Activated CD4-positive, alpha-beta T cell treated with anti-CD3 and anti-CD28 coated beads, Interleukin-2, amount 50 U/mL, for 1 hour (primary cell): ENCODE measurements around the gene AOPEP.
A peak's percentile ranks its signal among the peaks of the same experiment; 100 is the strongest.
"Not testable (repeated sequence)": the region's sequence is repeated elsewhere in the genome, so short reads cannot be mapped to it uniquely, and the experiment has no call there.

ENCODE experiments used
- DNase-seq: peaks from one replicate; pipeline ENCODE4 v3.0.0-alpha.2; 2020

Gene AOPEP

DNA sequence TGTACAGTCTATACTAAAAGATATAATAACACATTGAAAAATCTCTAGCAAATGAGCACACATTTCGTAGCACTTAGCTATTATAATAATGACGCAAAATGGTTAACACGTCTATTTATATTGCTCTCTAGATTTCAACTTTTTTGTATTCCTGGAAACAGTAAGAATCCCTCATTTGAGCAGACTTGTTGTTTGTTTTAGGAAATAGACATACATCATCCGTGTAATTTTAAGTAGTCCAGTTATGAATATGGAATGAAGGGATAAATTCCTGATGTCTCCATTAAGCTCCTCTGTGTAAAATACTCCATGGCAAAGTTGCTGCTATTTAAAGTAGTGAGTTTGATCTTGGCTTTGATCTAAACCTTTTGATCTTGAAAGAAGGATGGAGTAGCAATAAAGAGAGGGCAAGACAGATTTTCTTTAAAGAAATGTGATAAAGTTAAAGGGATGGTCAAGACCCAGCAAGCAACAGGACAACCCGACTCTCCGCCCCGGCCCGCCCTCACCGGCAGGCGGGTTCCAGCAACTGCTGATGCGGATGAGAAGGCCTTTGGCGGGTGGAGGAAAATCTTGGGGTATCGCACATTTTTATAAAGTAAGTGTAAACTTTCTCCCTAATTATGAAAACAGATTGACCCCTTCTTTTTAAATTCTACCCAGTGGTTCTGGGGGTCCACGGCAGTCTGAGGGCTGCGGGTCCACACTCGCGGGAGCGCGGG lies 277.4 kb downstream of the AOPEP start:
- DNase-seq: no peak

DNA sequence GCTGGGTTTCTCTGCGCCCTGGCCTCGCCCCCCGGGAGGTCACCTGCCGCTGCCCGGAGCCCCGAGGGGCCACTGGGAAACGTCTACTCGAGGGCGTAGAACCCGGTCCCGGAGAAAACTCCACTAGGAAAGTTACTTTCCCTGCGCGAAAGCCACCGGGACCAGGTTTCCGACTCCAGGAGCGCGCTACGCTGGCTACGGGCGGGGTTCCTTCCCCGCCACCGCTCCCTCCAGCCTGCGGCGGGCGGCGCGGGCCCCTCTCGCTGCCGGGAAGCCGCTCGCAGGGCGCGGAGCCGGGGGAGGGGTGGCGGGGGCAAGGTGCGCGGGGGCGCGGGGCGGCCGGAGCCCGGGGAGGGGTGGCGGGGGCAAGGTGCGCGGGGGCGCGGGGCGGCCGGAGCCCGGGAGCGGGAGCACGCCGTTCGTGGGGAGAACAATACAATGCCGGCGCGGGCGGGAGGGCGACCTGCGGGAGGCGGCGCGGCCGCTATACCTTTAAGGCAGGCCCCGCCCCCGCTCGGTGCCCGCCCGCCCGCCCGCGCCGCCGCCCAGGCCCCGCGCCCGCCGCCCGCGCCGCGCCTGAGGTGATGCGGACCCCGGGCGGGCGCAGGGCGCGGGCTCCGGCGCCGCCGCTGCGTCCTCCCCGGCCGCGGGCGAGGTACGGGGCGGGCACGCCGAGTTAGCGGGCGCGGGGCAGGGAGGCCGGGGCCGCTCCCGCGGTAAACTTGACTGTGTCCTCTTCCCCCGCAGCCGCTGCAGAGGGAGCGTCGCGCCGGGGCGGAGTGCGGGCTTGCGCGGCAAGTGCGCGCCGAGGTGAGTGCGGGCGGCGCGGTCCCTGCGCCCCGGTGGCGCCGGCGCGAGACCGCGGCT lies 278.1 kb downstream of the AOPEP start:
- peak; percentile 21 for DNase-seq

DNA sequence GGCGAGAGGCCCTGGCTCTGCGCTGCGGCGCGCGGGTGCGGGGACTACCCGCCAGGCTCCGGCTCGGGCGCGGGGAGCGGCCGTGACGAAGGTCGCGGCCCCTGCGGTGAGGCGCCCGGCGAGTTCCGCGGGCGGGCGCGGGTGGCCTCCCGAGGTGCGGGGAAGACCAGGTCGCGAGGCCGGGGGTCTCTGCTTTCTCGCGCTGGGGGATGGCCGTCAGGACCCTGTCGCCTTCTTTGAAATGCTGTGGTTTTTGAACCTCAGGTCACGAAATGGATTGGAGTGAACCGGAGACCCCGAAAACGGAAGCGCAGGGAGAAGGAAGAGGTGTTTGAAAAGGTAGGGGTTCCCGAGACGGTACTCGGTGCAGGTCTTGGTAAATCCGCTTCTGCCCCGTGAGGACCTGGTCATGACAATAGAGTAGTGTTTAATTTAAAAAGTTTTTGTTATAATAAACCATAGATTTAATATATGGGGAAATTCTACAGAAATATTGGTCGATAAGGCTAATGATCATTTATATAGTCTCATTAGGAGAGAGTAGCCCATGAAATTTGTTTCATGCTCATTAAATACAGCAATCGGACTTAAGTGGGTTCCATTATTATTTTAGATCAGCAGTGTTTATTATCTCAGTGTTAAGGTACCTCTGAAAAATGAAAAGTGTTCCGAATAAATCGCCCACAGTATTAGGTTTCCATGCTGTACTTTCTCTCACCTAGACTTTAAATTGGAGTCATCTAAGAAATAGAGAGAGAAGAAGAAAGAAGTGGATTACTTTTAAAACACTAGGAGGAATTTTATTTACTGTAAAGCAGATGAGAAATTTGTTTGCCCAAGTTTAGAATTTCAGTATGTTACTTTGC lies 279.0 kb downstream of the AOPEP start:
- DNase-seq: no peak

DNA sequence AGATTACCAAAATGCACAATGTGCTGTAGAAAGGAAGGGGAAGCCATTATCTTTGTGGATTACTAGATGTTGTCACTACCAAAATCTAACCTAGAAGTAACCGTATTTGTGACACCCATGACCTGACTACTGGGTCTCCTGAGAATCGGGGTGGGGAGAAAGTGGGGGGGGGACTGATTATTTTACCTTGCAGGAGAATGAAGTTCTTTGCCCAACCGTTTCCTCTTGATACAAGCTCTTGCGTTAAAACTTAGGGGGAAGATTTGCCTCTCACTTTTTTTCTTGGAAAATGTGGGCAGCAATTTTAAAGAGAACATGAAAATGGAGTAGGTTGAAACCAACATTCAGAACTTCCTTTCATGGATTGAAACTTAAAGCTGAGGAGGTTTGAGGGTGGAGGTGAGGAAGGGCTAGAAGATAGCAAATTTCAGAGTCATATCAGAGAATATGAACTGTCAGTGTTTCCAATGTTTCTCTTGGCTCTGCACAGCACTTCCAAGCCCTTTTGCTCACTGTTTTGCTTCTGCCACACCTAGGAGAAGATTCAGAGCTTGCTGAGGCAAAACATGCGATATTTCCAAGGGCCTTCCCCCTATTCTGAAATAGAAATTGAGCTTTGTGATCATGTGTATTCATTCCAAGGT lies 280.8 kb downstream of the AOPEP start:
- DNase-seq: no peak

DNA sequence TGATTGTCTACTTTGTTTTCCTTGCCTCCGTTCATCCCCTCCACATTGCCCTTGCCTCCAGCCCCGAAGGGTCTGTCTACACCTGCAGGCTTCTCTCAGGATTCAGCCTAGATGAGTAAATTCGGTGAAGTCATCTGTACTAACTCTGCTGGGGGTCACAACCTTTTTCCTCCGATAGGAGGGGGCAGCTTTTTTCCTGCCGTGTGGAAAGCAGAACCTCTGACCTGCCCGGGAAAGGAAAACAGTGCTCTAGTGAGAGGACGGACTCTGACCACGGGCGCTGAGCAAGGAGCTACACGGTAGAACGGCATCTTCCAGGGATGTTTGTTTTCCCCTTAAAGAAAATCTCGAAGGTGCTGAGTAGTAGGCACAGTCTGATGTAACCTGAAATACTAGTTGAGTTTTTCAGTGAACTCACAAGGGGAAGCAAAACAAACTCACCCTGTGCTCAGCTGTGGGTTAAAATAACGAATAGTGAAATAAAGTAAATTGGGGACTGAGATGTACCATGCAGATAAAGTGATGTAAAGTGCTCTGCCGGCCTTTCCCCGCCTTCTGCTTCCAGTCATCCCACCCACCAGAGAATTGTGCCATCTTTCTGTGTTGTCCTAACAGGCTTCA lies 281.8 kb downstream of the AOPEP start:
- no peak for DNase-seq

DNA sequence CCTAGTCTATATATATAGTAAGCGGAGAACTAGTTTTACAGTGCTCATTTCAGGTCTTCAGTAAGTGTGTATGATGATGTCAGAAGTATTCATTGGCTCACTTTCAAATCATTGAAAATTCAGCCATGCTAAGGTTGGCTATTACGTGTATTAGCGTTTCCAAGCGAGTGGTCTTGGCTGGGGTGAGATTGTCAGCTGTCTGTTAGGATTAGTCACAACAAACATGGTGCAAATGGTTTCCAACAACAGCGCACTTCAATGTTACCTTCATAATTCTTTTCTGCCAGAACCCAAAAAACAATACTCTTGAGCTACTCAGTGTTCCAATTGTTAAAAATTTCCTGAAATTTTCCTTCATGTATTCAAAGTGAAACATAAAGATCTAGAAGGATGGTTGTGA lies 283.0 kb downstream of the AOPEP start:
- DNase-seq: no peak

DNA sequence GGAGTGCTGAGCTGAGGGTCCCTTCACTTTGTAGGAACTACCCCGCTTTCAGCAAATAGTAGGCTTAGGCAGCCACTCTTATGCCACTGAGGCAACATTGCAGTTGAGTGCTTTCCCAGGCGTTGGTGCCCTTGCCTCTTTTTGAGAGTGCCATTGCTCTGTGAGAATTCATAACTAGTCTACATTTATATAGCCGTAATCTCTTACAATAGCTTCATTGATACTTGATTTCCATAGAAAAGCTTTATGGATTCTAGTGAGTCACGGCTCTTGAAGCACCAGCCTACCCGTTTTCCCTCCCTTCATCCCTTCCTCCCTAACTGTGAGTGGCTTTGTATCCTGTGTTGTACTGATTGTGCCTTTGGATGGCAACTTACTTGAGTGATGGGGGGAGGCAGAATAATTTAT lies 283.9 kb downstream of the AOPEP start:
- DNase-seq: no peak

DNA sequence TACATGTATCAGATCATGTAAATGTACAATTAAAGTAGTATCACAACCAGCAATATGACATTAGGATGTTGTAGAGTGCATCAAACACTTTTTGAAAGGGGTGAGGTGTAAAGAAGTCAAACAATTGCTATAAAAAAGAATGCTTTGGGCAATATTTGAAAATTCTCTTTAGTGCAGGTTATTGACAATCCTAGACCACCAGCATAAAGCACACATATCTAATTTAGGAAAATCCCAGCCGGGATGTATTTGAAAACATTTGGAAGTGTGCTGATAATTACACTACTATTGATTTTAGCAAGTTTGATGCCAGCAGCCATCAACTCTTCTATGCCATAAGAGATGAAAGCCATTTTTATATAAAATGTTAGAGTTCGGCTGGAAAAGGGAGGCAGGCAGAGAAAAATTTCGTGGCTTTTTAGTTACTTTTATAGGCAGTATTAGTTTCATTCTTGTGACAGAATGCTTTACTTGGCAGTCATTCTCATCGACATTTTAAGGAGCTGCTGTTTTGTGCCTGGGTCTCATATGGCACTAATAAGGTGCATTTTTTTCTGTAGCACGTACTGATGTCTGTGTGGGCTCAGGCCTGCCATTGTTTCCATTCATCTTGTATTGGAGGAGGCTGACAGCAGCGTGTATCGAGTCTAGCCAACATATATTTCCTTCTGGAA lies 285.7 kb downstream of the AOPEP start:
- no peak for DNase-seq

DNA sequence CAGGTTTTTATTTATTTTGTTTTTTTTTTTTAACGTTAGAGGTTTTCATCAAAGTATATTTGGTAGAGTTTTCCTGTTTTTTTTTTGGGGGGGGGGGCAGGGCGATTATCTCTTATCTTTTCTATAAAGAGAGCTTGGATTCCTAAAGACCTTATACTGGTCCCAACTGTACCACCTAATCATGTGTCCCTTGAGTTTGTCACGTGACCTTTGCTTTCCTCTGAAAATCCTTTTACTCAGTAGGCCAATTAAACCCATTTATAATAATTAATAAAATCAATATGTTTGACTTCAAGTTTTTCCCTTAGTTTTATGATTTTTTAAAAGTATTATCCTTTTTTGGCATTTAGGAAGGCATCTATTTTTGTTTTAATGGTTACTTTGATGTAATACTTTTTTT lies 286.4 kb downstream of the AOPEP start:
- no peak for DNase-seq

DNA sequence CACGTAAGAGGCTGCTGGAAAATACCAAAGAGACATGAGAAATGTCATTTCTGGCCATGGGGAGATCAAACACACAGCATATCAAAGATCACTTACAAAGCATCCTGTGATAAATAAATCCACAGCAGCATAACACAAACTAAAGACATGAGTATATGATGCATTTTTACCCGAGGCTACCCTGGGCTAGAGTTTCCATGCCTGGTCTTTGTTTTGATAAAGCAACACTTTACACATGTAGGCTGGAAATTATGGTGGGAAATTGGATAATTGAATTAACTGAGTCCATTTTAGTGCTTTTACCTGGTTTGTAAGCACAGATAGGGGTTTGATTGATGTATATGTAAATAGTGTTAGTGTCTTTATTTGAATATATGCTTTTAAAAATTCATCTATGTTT lies 288.4 kb downstream of the AOPEP start:
- no peak for DNase-seq

DNA sequence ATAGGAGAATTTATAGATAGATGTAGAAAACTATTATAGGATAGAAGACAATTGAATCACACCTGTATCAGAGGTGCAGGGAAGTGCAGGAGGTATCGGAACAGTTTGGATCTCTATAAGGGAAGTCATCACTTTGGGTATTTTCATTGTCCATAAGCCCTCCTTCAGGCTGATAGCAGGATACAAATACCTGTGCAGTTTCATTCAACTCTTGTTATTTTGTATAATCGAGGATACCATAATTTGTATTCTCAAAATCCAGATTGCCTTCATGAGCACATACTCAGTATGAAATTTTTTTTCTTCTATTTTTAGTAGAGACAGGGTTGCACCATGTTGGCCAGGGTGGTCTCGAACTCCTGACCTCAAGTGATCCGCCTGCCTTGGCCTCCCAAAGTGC lies 289.1 kb downstream of the AOPEP start:
- DNase-seq: no peak

DNA sequence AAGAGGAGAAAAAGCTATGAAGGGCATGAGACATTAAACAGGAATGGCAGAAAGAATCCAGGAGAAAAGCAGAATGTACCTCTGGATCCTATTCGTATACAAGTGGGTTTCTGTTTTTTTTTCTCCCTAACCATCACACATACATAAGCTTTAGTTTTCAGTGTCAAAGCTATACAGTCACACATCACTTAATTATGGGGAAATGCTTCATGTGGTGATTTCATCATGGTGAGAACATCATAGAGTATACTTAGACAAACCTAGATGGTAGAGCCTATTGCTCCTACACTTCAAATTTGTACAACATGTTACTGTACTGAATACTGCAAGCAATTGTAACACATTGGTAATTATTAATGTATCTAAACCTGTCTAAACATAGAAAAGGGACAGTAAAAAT lies 290.6 kb downstream of the AOPEP start:
- no peak for DNase-seq

DNA sequence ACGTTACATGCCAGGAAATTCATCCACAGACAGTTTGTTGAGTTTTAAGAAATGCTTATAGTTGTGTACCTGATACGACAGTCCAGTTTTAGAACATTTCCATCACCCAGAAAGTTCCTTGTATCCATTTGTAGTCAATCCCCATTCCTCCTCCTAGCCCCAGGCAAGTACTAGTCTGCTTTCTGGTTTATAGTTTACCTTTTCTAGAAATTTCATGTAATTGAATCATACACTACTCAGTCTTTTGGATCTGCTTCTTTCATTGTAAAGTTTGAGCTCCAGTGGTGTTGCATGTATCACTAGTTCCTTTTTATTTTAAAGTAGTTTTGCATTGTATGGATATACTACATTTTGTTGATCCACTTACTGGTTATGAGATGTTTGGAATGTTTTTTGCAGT lies 291.2 kb downstream of the AOPEP start:
- DNase-seq: no peak

DNA sequence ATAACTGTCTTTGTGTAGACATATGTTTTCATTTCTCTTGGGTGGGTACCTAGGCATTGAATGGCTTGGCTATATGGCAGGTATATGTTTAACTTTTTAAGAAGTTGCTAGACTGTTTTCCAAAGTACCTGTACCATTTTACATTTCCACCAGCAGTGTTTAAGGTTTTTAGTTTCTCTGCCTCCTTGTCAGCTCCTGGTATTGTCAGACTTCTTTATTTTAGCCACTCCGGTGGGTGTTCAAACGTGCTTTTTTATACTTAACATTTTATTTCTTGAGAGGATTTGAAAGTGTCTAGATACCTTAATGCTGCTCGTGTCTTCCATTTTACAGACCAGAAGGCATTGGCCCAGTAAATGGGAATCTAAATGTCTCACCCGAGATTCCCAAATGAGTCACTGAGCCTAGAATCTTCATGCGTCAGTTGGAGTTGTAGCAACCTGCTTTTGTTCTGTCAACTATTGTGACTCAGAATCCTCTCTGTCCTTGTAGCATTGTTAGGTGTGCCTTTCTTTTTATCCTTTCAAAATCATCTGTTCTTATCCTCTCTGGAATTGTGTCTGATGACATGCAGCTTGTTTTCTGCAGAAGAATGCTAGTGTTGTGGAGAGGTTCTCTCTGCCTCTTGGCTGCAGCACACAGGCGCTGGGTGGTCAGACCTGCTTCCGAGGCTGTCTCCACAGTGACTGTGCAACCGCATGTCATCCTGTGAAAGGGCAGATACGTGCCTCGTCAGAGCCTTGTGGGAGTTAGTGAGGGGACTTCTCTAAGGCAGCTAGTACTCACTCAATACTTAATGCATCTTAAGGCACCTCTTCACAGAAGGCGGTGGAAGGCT lies 291.8 kb downstream of the AOPEP start:
- DNase-seq: no peak

DNA sequence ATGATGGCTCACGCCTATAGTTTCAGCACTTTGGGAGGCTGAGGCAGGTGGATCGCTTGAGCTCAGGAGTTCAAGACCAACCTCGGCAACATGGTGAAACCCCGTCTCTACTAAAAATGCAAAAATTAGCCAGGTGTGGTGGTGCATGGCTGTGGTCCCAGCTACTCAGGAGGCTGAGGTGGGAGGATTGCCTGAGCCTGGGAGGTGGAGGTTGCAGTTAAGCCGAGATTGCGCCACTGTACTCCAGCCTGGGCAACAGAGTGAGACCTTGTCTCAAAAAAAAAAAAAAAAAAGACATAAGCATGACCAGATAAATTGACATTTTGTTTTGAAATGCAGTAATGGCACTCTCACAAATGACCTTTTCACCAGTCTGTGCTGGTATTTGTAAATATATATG lies 294.1 kb downstream of the AOPEP start:
- DNase-seq: not testable (repeated sequence)

DNA sequence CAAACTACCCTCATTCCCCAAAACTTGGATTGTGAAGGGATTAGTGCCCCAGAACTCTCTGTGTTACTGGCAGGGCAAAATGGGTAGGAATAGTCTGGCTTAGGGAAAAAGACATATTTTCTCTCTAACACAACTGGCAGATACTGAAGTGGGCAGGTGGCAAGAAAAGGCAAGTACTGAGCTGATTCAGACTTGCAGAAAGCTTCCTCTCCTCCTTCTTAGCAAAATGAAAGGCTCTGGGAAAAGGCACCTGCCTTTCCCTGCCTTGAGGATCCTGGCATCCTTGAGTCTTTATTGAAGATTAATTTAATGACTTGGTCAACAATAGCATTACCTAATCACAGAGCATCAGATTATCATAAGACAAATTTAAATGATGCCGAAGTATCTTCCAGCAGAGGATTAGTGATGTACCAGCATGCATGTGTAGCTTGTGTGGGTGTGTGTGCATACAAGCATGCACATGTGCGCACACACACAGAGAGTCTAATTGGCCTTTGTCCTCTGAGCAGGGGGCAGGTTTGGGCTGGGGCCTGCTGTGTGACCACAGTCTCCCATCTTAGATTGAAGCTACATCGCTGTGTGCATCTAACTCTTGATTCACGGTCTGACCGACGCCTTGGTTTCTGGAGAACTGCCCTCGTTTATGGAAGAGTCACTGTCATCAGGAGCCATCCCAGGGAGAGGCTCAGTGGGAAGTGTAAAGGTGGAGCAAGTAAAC lies 294.8 kb downstream of the AOPEP start:
- no peak for DNase-seq

DNA sequence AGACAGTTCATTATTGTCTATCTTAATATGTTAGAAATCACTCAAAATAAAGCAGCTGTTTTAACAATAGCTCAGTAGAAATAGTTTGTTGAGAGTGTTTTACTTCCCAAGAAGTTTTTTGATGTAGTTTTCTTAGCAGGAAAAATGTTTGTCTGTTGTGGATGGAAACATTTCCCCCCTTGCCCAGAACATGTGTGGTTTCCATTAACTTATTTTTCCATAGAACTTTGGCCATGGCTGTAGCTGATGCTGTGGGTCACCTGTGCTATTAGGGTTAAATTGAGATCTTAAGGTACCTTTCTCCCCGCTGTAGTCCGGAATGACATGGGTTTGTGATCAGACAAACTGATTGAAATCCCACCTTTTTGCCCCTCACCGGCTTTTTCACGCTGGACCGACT lies 296.2 kb downstream of the AOPEP start:
- DNase-seq: no peak

DNA sequence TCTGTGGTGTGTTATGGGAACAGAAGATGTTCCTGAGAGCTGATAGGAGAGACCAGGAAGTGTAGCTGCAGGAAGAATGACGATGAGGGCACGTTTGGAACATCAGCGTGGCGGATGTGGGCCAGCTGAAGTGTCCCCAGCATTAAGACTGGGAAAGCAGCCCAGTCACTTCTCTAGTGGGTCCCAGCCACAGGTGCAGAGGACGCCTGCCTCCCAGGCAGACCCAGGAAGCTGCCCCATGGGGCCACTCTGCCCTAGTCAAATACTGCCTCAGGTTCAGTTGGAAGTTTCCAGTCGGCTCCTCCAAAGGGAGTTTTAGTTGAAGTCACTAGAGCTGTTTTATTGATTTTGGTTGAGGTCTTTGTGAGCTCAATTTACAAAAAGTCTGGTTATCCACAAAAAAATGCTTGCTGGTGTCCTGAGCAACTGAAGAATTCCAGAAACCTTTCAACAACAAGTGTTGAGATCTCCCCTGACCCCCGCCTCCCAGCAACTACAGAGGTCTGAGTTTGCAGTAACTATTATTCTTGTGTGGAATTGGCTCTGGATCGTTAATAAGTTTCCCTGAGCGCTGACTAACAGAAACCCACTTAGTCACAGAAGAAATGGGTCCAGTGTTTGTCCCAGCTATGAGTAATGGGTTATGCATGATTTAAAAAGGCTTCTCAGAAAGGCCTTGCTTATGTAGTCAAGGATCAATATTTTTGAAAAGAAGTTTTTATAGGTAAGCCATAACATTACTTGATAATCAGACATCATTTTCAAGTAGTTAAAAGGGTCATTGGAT lies 296.9 kb downstream of the AOPEP start:
- DNase-seq: no peak

DNA sequence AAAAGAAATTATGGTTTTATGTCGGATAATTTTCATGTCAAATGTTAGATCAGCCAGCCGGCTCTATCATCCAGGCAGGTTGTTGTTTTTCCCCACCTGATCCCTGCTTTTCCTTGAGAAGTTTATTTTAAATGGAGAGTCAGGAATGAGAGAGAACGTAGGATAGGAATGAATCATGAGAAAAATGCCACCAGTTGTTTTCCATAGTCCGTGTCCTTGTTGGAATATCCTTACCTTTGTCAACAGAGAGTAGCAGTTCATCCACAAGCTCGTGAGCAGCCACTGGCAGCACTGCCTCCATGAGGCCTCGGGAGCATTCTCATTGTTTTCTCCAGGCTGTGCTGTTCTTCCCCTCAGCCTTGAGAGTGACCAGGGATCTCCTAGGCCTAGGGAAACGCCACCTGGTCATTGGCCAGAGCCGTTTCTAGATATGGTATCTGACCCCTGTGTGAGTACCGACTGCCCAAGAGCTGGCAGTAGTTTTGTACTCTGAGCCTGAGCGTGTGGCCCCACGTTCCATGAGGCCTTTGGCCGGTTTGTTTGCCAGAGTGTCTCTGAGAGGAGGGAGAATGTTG lies 297.7 kb downstream of the AOPEP start:
- DNase-seq: no peak
